ENCODE measurements around the gene ARSB. TPM values are rescaled to one million over a fixed set of nuclear protein-coding genes. Genes with fewer than 3 reads are reported as not detected.

Gene ARSB
- total RNA-seq, 1 experiment from 2014 or later, result 5.2 TPM

DNA sequence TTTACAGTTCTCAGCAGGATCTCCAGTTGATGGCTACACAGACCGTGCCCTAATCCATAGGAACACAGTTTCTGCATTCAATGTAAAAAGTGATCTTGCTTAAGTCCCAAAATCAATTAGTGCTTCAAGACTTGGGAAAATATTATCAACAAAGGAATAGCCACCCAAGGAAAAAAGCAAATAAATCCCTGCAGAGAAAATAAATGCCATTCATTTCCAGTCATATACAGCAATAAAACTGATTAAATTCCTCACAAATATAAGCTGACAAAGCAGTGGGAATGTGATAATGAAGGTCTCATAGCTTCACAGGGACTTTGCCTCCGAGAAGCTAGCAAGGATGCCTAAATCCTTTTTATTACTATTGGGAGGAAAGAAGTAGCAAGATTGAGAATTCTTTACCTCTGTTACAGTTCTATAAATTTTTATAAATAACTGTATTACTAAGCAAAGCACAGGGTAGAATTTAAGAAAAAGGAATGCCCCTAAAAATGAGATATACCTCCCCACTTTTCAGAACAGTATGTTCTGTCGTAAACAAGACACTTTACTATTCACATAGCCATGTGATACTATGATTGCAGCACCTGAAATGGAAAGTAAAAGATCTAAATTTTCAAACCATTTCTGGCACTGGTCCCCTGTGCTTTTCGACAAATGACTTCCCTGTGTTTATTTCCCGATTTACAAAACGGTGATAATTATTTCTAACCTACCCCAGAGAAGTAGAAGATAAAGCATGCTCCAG lies 59.8 kb downstream of the ARSB start:
- intact Hi-C loops (cut with micrococcal nuclease), result no loop called here
- Mint-ChIP-seq H3K9me3 (ENCODE audit: unreplicated experiment) (no peaks in the 10 kb centered on the region), H3K36me3 (ENCODE audit: insufficient read depth, unreplicated experiment) (no peaks in the 10 kb centered on the region), H3K4me1 (ENCODE audit: insufficient read depth, unreplicated experiment) (no peaks in the 10 kb centered on the region), H3K4me3 (ENCODE audit: unreplicated experiment) (no peak overlapping the region), H3K27me3 (ENCODE audit: insufficient read depth, unreplicated experiment) (no peaks in the 10 kb centered on the region), H3K27ac (ENCODE audit: low read depth, unreplicated experiment) (no peak overlapping the region)
- POLR2A ChIA-PET, result no interaction called here
- no peak for TF ChIP-seq CTCF (IDR thresholded peaks at IDR 0.05; ENCODE audit: unreplicated experiment)
- DNase-seq (ENCODE audit: unreplicated experiment), result no peak
- CTCF ChIA-PET, result no interaction called here
- BruUV-seq (replicated peaks), result no TSS peak

DNA sequence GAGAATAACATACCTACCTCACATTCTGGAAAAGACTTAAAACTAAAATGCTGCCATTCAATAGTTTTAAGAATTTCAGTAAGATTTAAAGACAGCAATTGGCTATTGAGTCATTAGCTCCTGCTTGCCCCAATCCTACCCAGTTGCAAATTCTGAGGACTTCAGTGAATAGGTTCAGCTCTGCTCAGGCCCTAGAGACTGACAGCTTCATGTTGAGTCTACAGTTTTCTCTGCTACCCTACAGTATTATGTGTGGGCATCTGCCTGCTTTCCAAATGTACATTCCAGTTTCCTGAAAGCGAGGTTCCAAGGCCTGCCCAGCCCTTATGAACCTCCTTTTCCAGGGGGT lies 61.5 kb downstream of the ARSB start:
- BruUV-seq (replicated peaks), result no TSS peak
- Mint-ChIP-seq H3K36me3 (ENCODE audit: insufficient read depth, unreplicated experiment) (no peaks in the 10 kb centered on the region), H3K9me3 (ENCODE audit: unreplicated experiment) (no peaks in the 10 kb centered on the region), H3K4me3 (ENCODE audit: unreplicated experiment) (no peak overlapping the region), H3K4me1 (ENCODE audit: insufficient read depth, unreplicated experiment) (no peaks in the 10 kb centered on the region), H3K27me3 (ENCODE audit: insufficient read depth, unreplicated experiment) (no peaks in the 10 kb centered on the region), H3K27ac (ENCODE audit: low read depth, unreplicated experiment) (no peak overlapping the region)
- POLR2A ChIA-PET, result no interaction called here
- CTCF ChIA-PET, result interaction anchor here (0.6 kb wide), 1 partner anchor 221 kb away, joined by 5 read pairs; no protein-coding TSS in a partner anchor
- no peak for DNase-seq (ENCODE audit: unreplicated experiment)
- intact Hi-C loops (cut with micrococcal nuclease), result no loop called here
- TF ChIP-seq CTCF (IDR thresholded peaks at IDR 0.05; ENCODE audit: unreplicated experiment), result no peak

- Mint-ChIP-seq H3K4me3 (ENCODE audit: unreplicated experiment) (no peak overlapping the region), H3K36me3 (ENCODE audit: insufficient read depth, unreplicated experiment) (no peaks in the 10 kb centered on the region), H3K27me3 (ENCODE audit: insufficient read depth, unreplicated experiment) (no peaks in the 10 kb centered on the region), H3K9me3 (ENCODE audit: unreplicated experiment) (no peaks in the 10 kb centered on the region), H3K27ac (ENCODE audit: low read depth, unreplicated experiment) (no peak overlapping the region), H3K4me1 (ENCODE audit: insufficient read depth, unreplicated experiment) (no peaks in the 10 kb centered on the region)
- no TSS peak for BruUV-seq (replicated peaks)
- ChIA-PET CTCF (interaction anchor here (0.6 to 0.8 kb wide), 2 partner anchors 9 to 220 kb away, joined by 3 to 5 read pairs; no protein-coding TSS in a partner anchor), POLR2A (no interaction called here)
- no peak for TF ChIP-seq CTCF (IDR thresholded peaks at IDR 0.05; ENCODE audit: unreplicated experiment)
- intact Hi-C loops (cut with micrococcal nuclease), result no loop called here
- no peak for DNase-seq (ENCODE audit: unreplicated experiment)
Observed at GRCh38 chr5:78922879-78923621, 62.1 kb downstream of the ARSB start.

GRCh38 chr5:78920604-78921003 lies 64.5 kb downstream of the ARSB start:
- Mint-ChIP-seq H3K27ac (ENCODE audit: low read depth, unreplicated experiment) (no peak overlapping the region), H3K4me3 (ENCODE audit: unreplicated experiment) (no peak overlapping the region), H3K9me3 (ENCODE audit: unreplicated experiment) (no peaks in the 10 kb centered on the region), H3K27me3 (ENCODE audit: insufficient read depth, unreplicated experiment) (no peaks in the 10 kb centered on the region), H3K4me1 (ENCODE audit: insufficient read depth, unreplicated experiment) (no peaks in the 10 kb centered on the region), H3K36me3 (ENCODE audit: insufficient read depth, unreplicated experiment) (no peaks in the 10 kb centered on the region)
- TF ChIP-seq CTCF (IDR thresholded peaks at IDR 0.05; ENCODE audit: unreplicated experiment), result no peak
- DNase-seq (ENCODE audit: unreplicated experiment), result no peak
- intact Hi-C loops (cut with micrococcal nuclease), result no loop called here
- CTCF ChIA-PET, result interaction anchor here (0.6 to 1.6 kb wide), 14 partner anchors 10 to 1259 kb away, joined by 3 to 7 read pairs (median 3); no protein-coding TSS in a partner anchor
- no TSS peak for BruUV-seq (replicated peaks)
- POLR2A ChIA-PET, result interaction anchor here (0.6 to 1.4 kb wide), 2 partner anchors 105 to 221 kb away, joined by 3 to 6 read pairs; no protein-coding TSS in a partner anchor
